ENCODE data around the gene ZNF70. TPM values are rescaled to one million over a fixed set of nuclear protein-coding genes. Genes with fewer than 3 reads are reported as not detected.
A peak's percentile ranks its signal among the peaks of the same experiment; 100 is the strongest.

Gene ZNF70
- total RNA-seq, 5 donors from 2014 or later (not counting 1 experiment from before 2014, with no cell fraction given) = 3.2 to 6.4 (median 5.8) TPM

DNA sequence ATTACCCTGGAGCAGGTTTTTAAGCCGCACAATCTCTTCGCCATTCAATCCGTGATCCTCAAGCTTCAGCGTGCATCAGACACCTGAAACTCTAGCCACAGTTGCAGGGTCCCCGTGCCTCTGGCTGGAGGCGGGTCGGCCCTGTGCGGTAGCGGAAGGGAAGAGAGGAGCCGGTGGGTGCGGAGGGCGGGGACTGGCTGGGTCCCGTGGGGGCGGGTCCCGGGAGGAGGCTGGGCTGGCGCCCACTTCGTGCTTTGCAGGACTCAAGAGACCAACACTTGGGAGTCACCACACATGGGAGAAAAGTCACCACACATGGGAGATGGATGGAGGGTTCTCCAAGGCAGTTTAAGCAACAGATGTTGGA lies 12.7 kb upstream of the ZNF70 start:
- 19% methylated on average over 15 of the region's 17 CpGs for WGBS (ENCODE audit: insufficient coverage)
- H3K27ac Mint-ChIP-seq = peak overlapping the region; percentile 63 to 90
- ChIA-PET CTCF (interaction anchor here in 1 of 2 donors (0.5 kb wide), 1 partner anchor 155 kb away, joined by 3 read pairs; no protein-coding TSS in a partner anchor), POLR2A (no interaction called here)
- no peaks in the 10 kb centered on the region for H3K36me3 Mint-ChIP-seq
- DNase-seq (peak in 19 of 35 experiments; percentile 28 to 64 (median 44)), ATAC-seq (replicated peaks in 1 of 4) (peak; percentile 52 to 67 (median 62))
- Histone ChIP-seq H3K4me1 (ENCODE audit: control insufficient read depth in 1 of 2, extremely low read depth in 1 of 2, insufficient read depth in 2 of 2, low read length in 2 of 2) (peaks cover 18 to 57% of the 10 kb centered on the region in 2 experiments), H3K9me3 (no peaks in the 10 kb centered on the region), H3K4me3 (ENCODE audit: control insufficient read depth in 1 of 2, extremely low read depth in 1 of 2, low read length in 1 of 2) (peak overlapping the region; percentile 43 to 44), H3K27me3 (replicated peaks in 1 of 2; ENCODE audit: control insufficient read depth in 2 of 2, extremely low read depth in 1 of 2, insufficient read depth in 2 of 2, low read length in 1 of 2) (no peaks in the 10 kb centered on the region), H3K36me3 (ENCODE audit: control insufficient read depth in 2 of 2, extremely low read depth in 1 of 2, insufficient read depth in 1 of 2, low read length in 1 of 2) (peaks cover 2 to 3% of the 10 kb centered on the region in 2 donors), H3K27ac (ENCODE audit: low read length) (no peak overlapping the region)
- peak overlapping the region; percentile 64 to 84 (median 71) for H3K4me3 Mint-ChIP-seq
- no peaks in the 10 kb centered on the region for H3K9me3 Mint-ChIP-seq
- H3K27me3 Mint-ChIP-seq = no peaks in the 10 kb centered on the region
- peaks cover 28 to 49% (median 42%) of the 10 kb centered on the region in 3 donors for H3K4me1 Mint-ChIP-seq

- ChIA-PET CTCF (interaction anchor here in 1 of 2 donors (0.5 to 0.7 kb wide), 2 partner anchors 88 to 155 kb away, joined by 3 read pairs; no protein-coding TSS in a partner anchor), POLR2A (no interaction called here)
- Histone ChIP-seq H3K36me3 (ENCODE audit: control insufficient read depth in 2 of 2, extremely low read depth in 1 of 2, insufficient read depth in 1 of 2, low read length in 1 of 2) (peaks cover 2 to 3% of the 10 kb centered on the region in 2 donors), H3K4me3 (ENCODE audit: control insufficient read depth in 1 of 2, extremely low read depth in 1 of 2, low read length in 1 of 2) (peak within 1 kb of the TSS; percentile 43 to 44), H3K27ac (ENCODE audit: low read length) (peak within 1 kb of the TSS; percentile 10), H3K4me1 (ENCODE audit: control insufficient read depth in 1 of 2, extremely low read depth in 1 of 2, insufficient read depth in 2 of 2, low read length in 2 of 2) (peaks cover 15 to 51% of the 10 kb centered on the region in 2 experiments), H3K27me3 (replicated peaks in 1 of 2; ENCODE audit: control insufficient read depth in 2 of 2, extremely low read depth in 1 of 2, insufficient read depth in 2 of 2, low read length in 1 of 2) (no peaks in the 10 kb centered on the region), H3K9me3 (no peaks in the 10 kb centered on the region)
- peak within 1 kb of the TSS; percentile 80 to 90 for H3K27ac Mint-ChIP-seq
- no peaks in the 10 kb centered on the region for H3K27me3 Mint-ChIP-seq
- ATAC-seq (replicated peaks in 1 of 4) (peak; percentile 23 to 51 (median 46)), DNase-seq (peak in 5 of 35 experiments; percentile 8 to 32 (median 14))
- H3K9me3 Mint-ChIP-seq = no peaks in the 10 kb centered on the region
- peak within 1 kb of the TSS; percentile 64 to 84 (median 71) for H3K4me3 Mint-ChIP-seq
- peaks cover 28 to 48% (median 41%) of the 10 kb centered on the region in 3 donors for H3K4me1 Mint-ChIP-seq
- 32% methylated on average over 15 of the region's 23 CpGs for WGBS (ENCODE audit: insufficient coverage)
- no peaks in the 10 kb centered on the region for H3K36me3 Mint-ChIP-seq
Observed at GRCh38 chr22:23762842-23763578, 12.1 kb upstream of the ZNF70 start, which contains the start of gene C22orf15. Gene C22orf15 (plus strand): TSS chr22:23762990. CDS start chr22:23763307, 317 bp downstream.

DNA sequence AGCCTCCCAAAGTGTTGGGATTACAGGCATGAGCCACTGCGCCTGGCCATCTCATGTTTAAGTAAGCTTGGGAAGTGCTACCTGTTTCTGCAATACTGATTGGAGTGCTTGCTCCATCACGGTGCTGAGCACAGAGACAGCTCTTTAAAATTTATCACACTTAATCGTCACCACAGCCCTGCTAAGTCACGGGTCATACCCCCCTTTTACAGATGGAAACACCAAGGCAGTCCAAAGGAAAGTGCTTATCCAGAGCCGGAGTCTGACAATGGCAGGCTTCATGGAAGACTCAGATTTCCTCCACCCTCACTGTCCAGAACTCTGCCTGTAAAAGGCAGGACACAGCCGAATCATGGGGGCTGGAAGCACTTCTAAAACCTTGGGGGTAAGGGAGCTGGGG lies 9.1 kb upstream of the ZNF70 start:
- WGBS (ENCODE audit: insufficient coverage) = 78% methylated on average over 3 of the region's 6 CpGs
- Mint-ChIP-seq H3K27ac (no peak overlapping the region), H3K27me3 (no peaks in the 10 kb centered on the region), H3K36me3 (no peaks in the 10 kb centered on the region), H3K4me3 (no peak overlapping the region), H3K4me1 (peaks cover 18 to 31% (median 23%) of the 10 kb centered on the region in 3 donors), H3K9me3 (no peaks in the 10 kb centered on the region)
- Histone ChIP-seq H3K27ac (ENCODE audit: low read length) (no peak overlapping the region), H3K36me3 (ENCODE audit: control insufficient read depth in 2 of 2, extremely low read depth in 1 of 2, insufficient read depth in 1 of 2, low read length in 1 of 2) (peaks cover 2 to 3% of the 10 kb centered on the region in 2 donors), H3K27me3 (replicated peaks in 1 of 2; ENCODE audit: control insufficient read depth in 2 of 2, extremely low read depth in 1 of 2, insufficient read depth in 2 of 2, low read length in 1 of 2) (no peaks in the 10 kb centered on the region), H3K4me3 (ENCODE audit: control insufficient read depth in 1 of 2, extremely low read depth in 1 of 2, low read length in 1 of 2) (no peak overlapping the region), H3K4me1 (ENCODE audit: control insufficient read depth in 1 of 2, extremely low read depth in 1 of 2, insufficient read depth in 2 of 2, low read length in 2 of 2) (peaks cover 11 to 27% of the 10 kb centered on the region in 2 experiments), H3K9me3 (no peaks in the 10 kb centered on the region)
- CTCF ChIA-PET = no interaction called here
- DNase-seq (no peak), ATAC-seq (replicated peaks in 1 of 4) (no peak)
- POLR2A ChIA-PET = interaction anchor here in 1 of 2 donors (0.7 kb wide), 1 partner anchor 114 kb away, joined by 6 read pairs; no protein-coding TSS in a partner anchor

GRCh38 chr22:23759566-23759965 lies 8.7 kb upstream of the ZNF70 start:
- peaks cover 0 to 3% of the 10 kb centered on the region in 2 donors for H3K36me3 ChIP-seq (ENCODE audit: control insufficient read depth in 2 of 2, extremely low read depth in 1 of 2, insufficient read depth in 1 of 2, low read length in 1 of 2)
- Mint-ChIP-seq H3K27ac (no peak overlapping the region), H3K4me3 (no peak overlapping the region), H3K4me1 (peaks cover 16 to 27% (median 19%) of the 10 kb centered on the region in 3 donors), H3K36me3 (no peaks in the 10 kb centered on the region), H3K9me3 (no peaks in the 10 kb centered on the region), H3K27me3 (no peaks in the 10 kb centered on the region)
- ChIA-PET CTCF (no interaction called here), POLR2A (no interaction called here)
- H3K27me3 ChIP-seq (replicated peaks in 1 of 2; ENCODE audit: control insufficient read depth in 2 of 2, extremely low read depth in 1 of 2, insufficient read depth in 2 of 2, low read length in 1 of 2) = no peaks in the 10 kb centered on the region
- 98% methylated on average over 4 of the region's 4 CpGs for WGBS (ENCODE audit: insufficient coverage)
- no peaks in the 10 kb centered on the region for H3K9me3 ChIP-seq
- H3K27ac ChIP-seq (ENCODE audit: low read length) = no peak overlapping the region
- no peak overlapping the region for H3K4me3 ChIP-seq (ENCODE audit: control insufficient read depth in 1 of 2, extremely low read depth in 1 of 2, low read length in 1 of 2)
- peaks cover 11 to 22% of the 10 kb centered on the region in 2 experiments for H3K4me1 ChIP-seq (ENCODE audit: control insufficient read depth in 1 of 2, extremely low read depth in 1 of 2, insufficient read depth in 2 of 2, low read length in 2 of 2)
- DNase-seq (no peak), ATAC-seq (replicated peaks in 1 of 4) (no peak)

GRCh38 chr22:23756891-23757290 lies 6.0 kb upstream of the ZNF70 start:
- H3K4me3 ChIP-seq (ENCODE audit: control insufficient read depth in 1 of 2, extremely low read depth in 1 of 2, low read length in 1 of 2) = no peak overlapping the region
- H3K9me3 ChIP-seq = no peaks in the 10 kb centered on the region
- POLR2A ChIA-PET = interaction anchor here in 1 of 2 donors (0.7 kb wide), 1 partner anchor 15 kb away, joined by 10 read pairs; no protein-coding TSS in a partner anchor
- Mint-ChIP-seq H3K4me1 (peaks cover 0 to 10% (median 0%) of the 10 kb centered on the region in 3 donors), H3K36me3 (no peaks in the 10 kb centered on the region), H3K27me3 (no peaks in the 10 kb centered on the region), H3K4me3 (no peak overlapping the region), H3K27ac (no peak overlapping the region), H3K9me3 (no peaks in the 10 kb centered on the region)
- 45% methylated on average over 3 of the region's 4 CpGs for WGBS (ENCODE audit: insufficient coverage)
- peaks cover 0 to under 1% of the 10 kb centered on the region in 2 experiments for H3K4me1 ChIP-seq (ENCODE audit: control insufficient read depth in 1 of 2, extremely low read depth in 1 of 2, insufficient read depth in 2 of 2, low read length in 2 of 2)
- no peak overlapping the region for H3K27ac ChIP-seq (ENCODE audit: low read length)
- CTCF ChIA-PET = interaction anchor here in 1 of 2 donors (0.7 kb wide), 2 partner anchors 10 to 247 kb away, joined by 3 to 5 read pairs; no protein-coding TSS in a partner anchor
- DNase-seq = no peak
- no peaks in the 10 kb centered on the region for H3K27me3 ChIP-seq (replicated peaks in 1 of 2; ENCODE audit: control insufficient read depth in 2 of 2, extremely low read depth in 1 of 2, insufficient read depth in 2 of 2, low read length in 1 of 2)
- no peaks in the 10 kb centered on the region for H3K36me3 ChIP-seq (ENCODE audit: control insufficient read depth in 2 of 2, extremely low read depth in 1 of 2, insufficient read depth in 1 of 2, low read length in 1 of 2)
- ATAC-seq (replicated peaks in 1 of 4) = no peak

- CTCF ChIA-PET = no interaction called here
- peaks cover 0 to 10% (median under 1%) of the 10 kb centered on the region in 3 donors for H3K4me1 Mint-ChIP-seq
Observed at GRCh38 chr22:23755711-23756110, 4.8 kb upstream of the ZNF70 start.

More at GRCh38 chr22:23755711-23756110, 4.8 kb upstream of the ZNF70 start:
- WGBS (ENCODE audit: insufficient coverage) = 88% methylated on average over 5 of the region's 8 CpGs
- Mint-ChIP-seq H3K27ac (no peak overlapping the region), H3K9me3 (no peaks in the 10 kb centered on the region), H3K4me3 (no peak overlapping the region), H3K27me3 (no peaks in the 10 kb centered on the region), H3K36me3 (no peaks in the 10 kb centered on the region)
- ATAC-seq (replicated peaks in 1 of 4) (no peak), DNase-seq (no peak)
- peaks cover 0 to 2% of the 10 kb centered on the region in 2 experiments for H3K27me3 ChIP-seq (replicated peaks in 1 of 2; ENCODE audit: control insufficient read depth in 2 of 2, extremely low read depth in 1 of 2, insufficient read depth in 2 of 2, low read length in 1 of 2)
- H3K27ac ChIP-seq (ENCODE audit: low read length) = no peak overlapping the region
- POLR2A ChIA-PET = interaction anchor here in 1 of 2 donors (0.7 kb wide), 1 partner anchor 14 kb away, joined by 3 read pairs; no protein-coding TSS in a partner anchor
- H3K36me3 ChIP-seq (ENCODE audit: control insufficient read depth in 2 of 2, extremely low read depth in 1 of 2, insufficient read depth in 1 of 2, low read length in 1 of 2) = no peaks in the 10 kb centered on the region
- no peaks in the 10 kb centered on the region for H3K9me3 ChIP-seq
- no peak overlapping the region for H3K4me3 ChIP-seq (ENCODE audit: control insufficient read depth in 1 of 2, extremely low read depth in 1 of 2, low read length in 1 of 2)
- H3K4me1 ChIP-seq (ENCODE audit: control insufficient read depth in 1 of 2, extremely low read depth in 1 of 2, insufficient read depth in 2 of 2, low read length in 2 of 2) = peaks cover 5 to 9% of the 10 kb centered on the region in 2 experiments
